IMR-90 (cell line): ENCODE data around the gene MAMLD1. TPM values are rescaled to one million over a fixed set of nuclear protein-coding genes. Genes with fewer than 3 reads are reported as not detected.

Source experiments
- ATAC-seq: fragments of 200-7000 bp; cut with Tn5 transposase; 2 replicates; pipeline ENCODE4 v1.9.1; 2020; ENCODE audit warnings: low read depth, mild to moderate bottlenecking, moderate library complexity
- BruUV-seq: library from RNA; stranded (reverse); fragments of 400-500 nt; replicated peaks from 2 replicates; lab custom pipeline; 2021; lab: Mats Ljungman, UMichigan
- CTCF ChIA-PET: fragments of 300-600 bp; formaldehyde crosslinking; extraction: SDS; loops from one replicate; lab custom pipeline; 2021; ENCODE audit warnings: antibody characterized with exemption; lab: Yijun Ruan, JAX
- POLR2A ChIA-PET: fragments of 300-600 bp; sonication (Branson Sonifier 250); formaldehyde crosslinking; loops from one replicate; lab custom pipeline; 2022; ENCODE audit warnings: antibody characterized with exemption; ENCODE audit not compliant: unreplicated experiment; lab: Charles Lee
- DNase-seq: peaks from one replicate; pipeline ENCODE4 v3.0.0; 2013
- H2AFZ ChIP-seq: replicated peaks from 2 replicates; pipeline ENCODE3; 2013; ENCODE audit warnings: low read length, mild to moderate bottlenecking; ENCODE audit not compliant: poor library complexity
- H2AK5ac ChIP-seq: 2 replicates; pipeline ENCODE4 v1.6.1; 2013; ENCODE audit warnings: low read depth, low read length, inconsistent platforms
- H2AK9ac ChIP-seq: replicated peaks from 2 replicates; pipeline ENCODE3; 2013; ENCODE audit warnings: mild to moderate bottlenecking, low read depth, low read length, moderate library complexity; ENCODE audit not compliant: poor library complexity
- H2BK120ac ChIP-seq: 2 replicates; pipeline ENCODE4 v1.6.1; 2013; ENCODE audit warnings: low read depth, low read length, inconsistent platforms
- H2BK15ac ChIP-seq: 3 replicates; pipeline ENCODE4 v1.6.1; 2013; ENCODE audit warnings: low read depth, low read length, inconsistent platforms
- H2BK20ac ChIP-seq: 2 replicates; pipeline ENCODE4 v1.6.1; 2013; ENCODE audit warnings: low read depth, mild to moderate bottlenecking, inconsistent platforms, low read length, moderate library complexity
- H2BK5ac ChIP-seq: 2 replicates; pipeline ENCODE4 v1.6.1; 2013; ENCODE audit warnings: mild to moderate bottlenecking, low read depth, low read length, inconsistent platforms; ENCODE audit not compliant: poor library complexity, severe bottlenecking
- H3K14ac ChIP-seq: replicated peaks from 2 replicates; pipeline ENCODE4 v1.6.1; 2013; ENCODE audit warnings: low read depth, low read length, inconsistent platforms
- H3K18ac ChIP-seq: 2 replicates; pipeline ENCODE4 v1.6.1; 2013; ENCODE audit warnings: low read depth, low read length, control low read depth
- H3K23ac ChIP-seq: 2 replicates; pipeline ENCODE4 v1.6.1; 2013; ENCODE audit warnings: low read depth, low read length, inconsistent platforms
- H3K27ac ChIP-seq: 2 replicates; pipeline ENCODE4 v1.5.1; 2013; ENCODE audit warnings: mild to moderate bottlenecking, control low read depth, low read length; ENCODE audit not compliant: insufficient read depth
- H3K27me3 ChIP-seq: 2 replicates; pipeline ENCODE4 v1.6.1; 2013; ENCODE audit warnings: low read length; ENCODE audit not compliant: control insufficient read depth, insufficient read depth
- H3K36me3 ChIP-seq: 2 replicates; pipeline ENCODE4 v1.6.1; 2013; ENCODE audit warnings: low read length, mixed read lengths; ENCODE audit not compliant: control insufficient read depth, insufficient read depth
- H3K4ac ChIP-seq: 2 replicates; pipeline ENCODE4 v1.6.1; 2013; ENCODE audit warnings: low read depth, low read length, inconsistent platforms
- H3K4me1 ChIP-seq: 2 replicates; pipeline ENCODE4 v1.6.1; 2013; ENCODE audit warnings: low read length, mixed read lengths; ENCODE audit not compliant: control insufficient read depth, insufficient read depth
- H3K4me2 ChIP-seq: 2 replicates; pipeline ENCODE4 v1.6.1; 2013; ENCODE audit warnings: low read depth, mild to moderate bottlenecking, control low read depth, low read length, moderate library complexity
- H3K4me3 ChIP-seq: 2 replicates; pipeline ENCODE4 v1.5.1; 2013; ENCODE audit warnings: low read depth, mild to moderate bottlenecking, control low read depth, low read length, moderate library complexity; ENCODE audit not compliant: insufficient read depth
- H3K56ac ChIP-seq: 2 replicates; pipeline ENCODE4 v1.6.1; 2013; ENCODE audit warnings: low read length, inconsistent platforms; ENCODE audit not compliant: insufficient read depth; ENCODE audit errors: extremely low read depth
- H3K79me1 ChIP-seq, 2 experiments: 2 replicates each; pipeline ENCODE4 v1.6.1; 2013; ENCODE audit warnings: low read length in 2 of 2, inconsistent platforms in 1 of 2, low read depth in 1 of 2
- H3K9ac ChIP-seq: 2 replicates; pipeline ENCODE4 v1.6.1; 2013; ENCODE audit warnings: low read depth, low read length, control low read depth
- H3K9me1 ChIP-seq: 2 replicates; pipeline ENCODE4 v1.6.1; 2013; ENCODE audit warnings: low read length, inconsistent platforms; ENCODE audit not compliant: insufficient read depth
- H3K9me3 ChIP-seq: 2 replicates; pipeline ENCODE4 v1.6.1; 2013; ENCODE audit warnings: low read length; ENCODE audit not compliant: control insufficient read depth, insufficient read depth
- H4K20me1 ChIP-seq: 2 replicates; pipeline ENCODE4 v1.6.1; 2013; ENCODE audit warnings: low read length, inconsistent platforms; ENCODE audit not compliant: insufficient read depth
- H4K5ac ChIP-seq: 2 replicates; pipeline ENCODE4 v1.6.1; 2013; ENCODE audit warnings: mild to moderate bottlenecking, low read depth, low read length, control low read depth
- H4K8ac ChIP-seq, 2 experiments: 2 replicates each; pipeline ENCODE4 v1.6.1; 2013; ENCODE audit warnings: low read depth in 2 of 2, low read length in 2 of 2, control low read depth in 1 of 2, inconsistent platforms in 1 of 2
- H4K91ac ChIP-seq: 2 replicates; pipeline ENCODE4 v1.6.1; 2013; ENCODE audit warnings: low read depth, low read length, inconsistent platforms; ENCODE audit not compliant: insufficient read depth
- FOS ChIP-seq: fragments of 150-350 bp; IDR thresholded peaks from 2 replicates; pipeline ENCODE4 v1.6.1; 2016; ENCODE audit warnings: low read depth, low read length
- MAFK ChIP-seq: IDR thresholded peaks from 2 replicates; pipeline ENCODE4 v1.6.1; 2012; ENCODE audit warnings: low read depth, low read length, improper control_type of control experiment
- POLR2A ChIP-seq: IDR thresholded peaks from 2 replicates; pipeline ENCODE4 v1.6.1; 2012; ENCODE audit warnings: mild to moderate bottlenecking, low read depth, low read length
- RFX5 ChIP-seq: IDR thresholded peaks from 2 replicates; pipeline ENCODE4 v1.8.0; 2012; ENCODE audit warnings: low read depth, mild to moderate bottlenecking, low read length, moderate library complexity
- SMC3 ChIP-seq: fragments of 150-350 bp; IDR thresholded peaks from 2 replicates; pipeline ENCODE4 v1.6.1; 2016; ENCODE audit warnings: low read depth, mild to moderate bottlenecking, antibody characterized with exemption, low read length, moderate library complexity
- WGBS, 2 experiments: methylation state at CpG; one replicate each; pipeline versions ENCODE4 v1.1.5 to v1.1.7; 2013; ENCODE audit warnings: missing lambda C conversion rate in 2 of 2; ENCODE audit not compliant: insufficient read length in 1 of 2; ENCODE audit errors: extremely low coverage in 2 of 2; 5-methylcytosine and 5-hydroxymethylcytosine counted together
- dilution Hi-C: fragments of 300-500 bp; cut with HindIII; formaldehyde crosslinking; loops from one replicate; pipeline ENCODE4 v1.14.3; 2018; ENCODE audit warnings: low sequenced_read_pairs; ENCODE audit not compliant: unreplicated experiment
- in situ Hi-C: fragments of 300-500 bp; cut with MboI; formaldehyde crosslinking; loops from 3 replicates; pipeline ENCODE4 v1.14.3; 2019; ENCODE audit warnings: low sequenced_read_pairs, inconsistent platforms, mixed read lengths
- intact Hi-C: fragments of 100-400 bp; cut with micrococcal nuclease; formaldehyde crosslinking; loops from 2 replicates; pipeline ENCODE4 v1.10.0; 2022
- polyA plus RNA-seq, 3 experiments: library from polyadenylated mRNA; depleted of rRNA; stranded (reverse); fragments of >200 nt; gene quantifications; 2 replicates each; pipeline ENCODE4 v1.2.3, GENCODE V29; 2012; ENCODE audit warnings: low replicate concordance in 1 of 3
- total RNA-seq: library from RNA; depleted of rRNA; stranded (reverse); fragments of >200 nt; gene quantifications from 2 replicates; pipeline ENCODE4 v1.2.3, GENCODE V29; 2012

Gene MAMLD1
- total and polyA plus RNA-seq, 2 of the 4 experiments (the other 2 are of a cell fraction) = 1.4 to 11.0 TPM

DNA sequence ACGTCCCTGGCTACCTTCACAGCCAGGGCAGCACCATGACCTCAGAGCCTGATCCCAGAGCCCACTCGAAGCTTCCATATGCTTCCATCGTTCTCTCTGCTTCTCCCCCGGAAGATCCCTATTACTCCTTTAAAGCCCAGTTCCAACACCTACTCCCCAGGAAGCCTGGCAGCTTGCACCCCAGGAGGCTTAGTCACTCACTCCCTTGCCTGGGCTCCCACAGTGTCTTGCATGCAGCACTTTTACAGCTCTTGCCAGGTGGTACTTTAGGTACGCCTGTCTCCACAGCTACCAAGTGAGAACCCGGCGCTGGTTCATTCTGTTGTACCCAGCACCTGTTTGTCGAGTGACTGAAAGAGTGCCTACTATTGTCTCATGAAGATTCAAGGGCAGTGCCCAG, 24.5 kb upstream of the MAMLD1 start:
- DNase-seq = no peak
- no peak overlapping the region for H2BK5ac ChIP-seq
- intact Hi-C loops = no loop called here
- no peaks in the 10 kb centered on the region for H3K9me3 ChIP-seq
- no TSS peak for BruUV-seq
- dilution Hi-C loops = no loop called here
- POLR2A ChIA-PET = no interaction called here
- no peak overlapping the region for H3K4me2 ChIP-seq
- no peak overlapping the region for H2BK20ac ChIP-seq
- TF ChIP-seq RFX5 (no peak), MAFK (no peak), SMC3 (no peak), POLR2A (no peak), FOS (no peak)
- no peak overlapping the region for H3K4me3 ChIP-seq
- no peak overlapping the region for H3K18ac ChIP-seq
- H3K27ac ChIP-seq = no peak overlapping the region
- H4K91ac ChIP-seq = no peak overlapping the region
- H3K9me1 ChIP-seq = peaks cover 3% of the 10 kb centered on the region; the same call in 1 of the 2 replicates
- no peaks in the 10 kb centered on the region for H4K20me1 ChIP-seq
- no peak overlapping the region for H3K56ac ChIP-seq
- no peaks in the 10 kb centered on the region for H3K4me1 ChIP-seq
- no peak overlapping the region for H3K4ac ChIP-seq
- WGBS, 2 experiments = 69% methylated on average over 6 of the region's 8 CpGs; no CpG with 5 or more reads in 1 of the 2 experiments
- no peak overlapping the region for H2AK5ac ChIP-seq
- H2BK120ac ChIP-seq = no peak overlapping the region
- H4K5ac ChIP-seq = no peak overlapping the region
- H2BK15ac ChIP-seq = no peak overlapping the region
- H3K79me1 ChIP-seq = no peaks in the 10 kb centered on the region
- H3K27me3 ChIP-seq = peaks cover 5% of the 10 kb centered on the region; the same call in 1 of the 2 replicates
- no peak overlapping the region for H3K14ac ChIP-seq
- ATAC-seq = no peak
- H3K36me3 ChIP-seq = no peaks in the 10 kb centered on the region
- H4K8ac ChIP-seq = no peak overlapping the region
- H3K9ac ChIP-seq = no peak overlapping the region
- H2AFZ ChIP-seq = no peak overlapping the region
- H3K23ac ChIP-seq = no peak overlapping the region
- CTCF ChIA-PET = no interaction called here
- in situ Hi-C loops = no loop called here
- H2AK9ac ChIP-seq = peak overlapping the region; percentile 16
